GM12874 (cell line): Measurements from ENCODE around the gene SEMA3E.

Experiments
- CTCF ChIP-seq: IDR thresholded peaks from 2 replicates; pipeline ENCODE4 v1.5.1; 2011; ENCODE audit warnings: low read depth, mild to moderate bottlenecking, control low read depth, low read length, moderate library complexity; ENCODE audit not compliant: insufficient read depth

SEMA3E gene

GRCh38 chr7:83640240-83640639 lies 8.7 kb downstream of the SEMA3E start:
- no peak for TF ChIP-seq CTCF

- TF ChIP-seq CTCF: no peak
Measured at GRCh38 chr7:83633516-83633915, 15.4 kb downstream of the SEMA3E start.

GRCh38 chr7:83629117-83629880 lies 19.6 kb downstream of the SEMA3E start:
- no peak for TF ChIP-seq CTCF

GRCh38 chr7:83617858-83618257 lies 31.1 kb downstream of the SEMA3E start:
- TF ChIP-seq CTCF: no peak

- no peak for TF ChIP-seq CTCF
Measured at GRCh38 chr7:83614112-83614511, 34.8 kb downstream of the SEMA3E start.

GRCh38 chr7:83613232-83613631 lies 35.7 kb downstream of the SEMA3E start:
- TF ChIP-seq CTCF: no peak

GRCh38 chr7:83611776-83612175 lies 37.2 kb downstream of the SEMA3E start:
- TF ChIP-seq CTCF: no peak
